GM19455 (cell line): ENCODE results near the gene SPG21.

Experiments used
- ATAC-seq: cut with Tn5 transposase; IDR thresholded peaks from one replicate; pipeline ENCODE4 v1.9.1; 2021; ENCODE audit not compliant: unreplicated experiment

Gene SPG21

DNA sequence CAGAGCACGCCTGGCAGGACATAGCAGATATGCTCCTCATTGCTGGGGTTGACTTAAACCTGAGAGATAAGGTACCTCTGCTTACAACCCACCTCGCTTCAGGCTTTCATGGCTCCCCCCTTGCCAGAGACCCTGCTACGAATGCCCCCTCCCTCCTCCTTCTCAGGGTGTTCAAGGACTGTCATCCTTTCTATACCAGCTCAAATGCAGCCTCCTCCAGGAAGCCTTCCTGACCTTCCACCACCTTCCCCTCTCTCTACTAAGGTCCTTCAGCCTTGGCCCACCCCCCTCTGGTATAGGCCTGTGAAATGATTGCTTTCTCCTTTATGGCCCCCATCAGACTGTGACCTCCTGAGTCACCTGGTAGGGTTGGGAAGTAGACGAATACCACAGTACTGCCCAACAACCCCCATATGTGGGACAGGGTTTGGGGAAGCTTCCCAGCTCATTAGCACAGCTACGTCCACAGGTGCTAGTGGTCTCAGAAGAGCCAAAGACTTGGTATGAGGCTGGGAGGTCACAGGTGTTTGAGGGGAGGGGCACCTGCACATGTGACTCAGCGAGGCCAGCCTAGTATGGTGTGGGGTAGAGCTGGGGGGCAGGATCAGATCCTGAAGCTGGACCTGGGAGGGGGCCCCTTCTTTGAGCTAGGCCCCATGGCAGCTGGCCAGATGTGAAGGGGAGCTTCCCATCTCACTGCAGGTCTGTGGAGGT is 46.0 kb downstream of the SPG21 start:
- no peak for ATAC-seq

DNA sequence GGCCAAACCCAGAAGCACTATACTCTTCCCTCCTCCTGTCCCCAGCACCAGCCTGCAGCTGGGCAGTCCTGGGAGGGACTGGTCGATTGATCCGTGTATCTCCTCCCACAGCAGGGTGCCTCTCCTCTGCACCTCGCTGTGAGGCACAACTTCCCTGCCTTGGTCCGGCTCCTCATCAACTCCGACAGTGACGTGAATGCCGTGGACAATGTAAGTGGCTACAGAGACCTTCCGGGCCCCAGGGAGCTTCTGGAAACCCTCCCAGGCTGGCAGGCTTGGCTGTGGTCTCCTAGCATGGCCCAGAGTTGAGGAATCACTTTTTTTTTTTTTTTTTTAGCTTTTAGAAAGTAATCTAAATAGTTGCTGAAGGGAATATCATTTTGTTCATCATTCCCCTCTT is 47.4 kb downstream of the SPG21 start:
- ATAC-seq: no peak

DNA sequence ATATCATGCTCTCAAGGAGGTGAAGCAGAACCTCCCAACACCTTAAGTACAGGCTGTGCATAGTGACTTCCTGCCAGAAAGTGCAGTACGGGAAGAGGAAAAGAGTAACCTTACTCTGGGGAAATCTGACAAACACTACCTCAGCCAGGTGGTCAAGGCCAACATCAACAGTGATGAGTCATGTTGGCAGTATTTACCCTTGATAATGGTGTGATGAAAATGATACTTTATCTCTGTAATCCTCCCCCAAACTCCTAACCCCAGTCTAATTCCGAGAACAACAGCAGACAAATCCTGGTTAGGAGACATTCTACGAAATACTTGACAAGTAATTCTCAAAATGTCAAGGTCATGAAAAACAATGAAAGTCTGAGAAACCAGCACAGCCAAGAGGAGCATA is 51.5 kb downstream of the SPG21 start:
- no peak for ATAC-seq

DNA sequence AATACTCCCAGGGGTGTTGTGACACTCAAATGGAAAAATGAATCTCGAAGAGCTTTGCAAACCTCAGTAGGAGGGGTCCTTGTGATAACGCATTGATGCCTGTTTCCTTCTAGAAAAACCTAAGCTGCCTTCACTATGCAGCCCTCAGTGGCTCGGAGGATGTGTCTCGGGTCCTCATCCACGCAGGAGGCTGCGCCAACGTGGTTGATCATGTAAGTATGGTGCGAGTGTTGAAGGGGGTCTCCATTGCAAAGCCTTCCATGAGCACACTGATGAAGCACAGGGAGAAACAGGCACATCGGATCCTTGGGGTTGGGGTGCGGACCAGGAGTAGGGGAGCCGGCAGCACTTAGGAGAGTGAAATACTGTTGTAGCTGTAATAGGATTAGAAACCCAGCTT is 55.7 kb downstream of the SPG21 start:
- no peak for ATAC-seq

DNA sequence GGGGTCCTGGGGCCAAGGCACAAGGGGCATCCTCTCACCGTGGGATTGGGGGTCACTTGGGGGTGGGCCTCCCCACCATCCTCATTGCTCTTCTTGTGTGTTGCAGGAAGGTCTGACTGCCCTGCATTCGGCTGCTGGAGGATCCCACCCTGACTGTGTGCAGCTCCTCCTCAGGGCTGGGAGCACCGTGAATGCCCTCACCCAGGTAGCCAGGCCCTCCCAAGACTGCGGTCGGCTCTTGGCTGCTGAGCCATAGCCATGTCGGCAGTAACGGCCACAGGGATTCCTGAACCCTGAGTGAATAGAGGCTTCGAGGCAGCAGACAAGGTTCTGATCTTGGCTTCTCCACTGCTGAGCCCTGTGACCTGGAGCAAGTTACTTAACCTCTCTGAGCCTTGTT is 58.3 kb downstream of the SPG21 start:
- ATAC-seq: no peak

DNA sequence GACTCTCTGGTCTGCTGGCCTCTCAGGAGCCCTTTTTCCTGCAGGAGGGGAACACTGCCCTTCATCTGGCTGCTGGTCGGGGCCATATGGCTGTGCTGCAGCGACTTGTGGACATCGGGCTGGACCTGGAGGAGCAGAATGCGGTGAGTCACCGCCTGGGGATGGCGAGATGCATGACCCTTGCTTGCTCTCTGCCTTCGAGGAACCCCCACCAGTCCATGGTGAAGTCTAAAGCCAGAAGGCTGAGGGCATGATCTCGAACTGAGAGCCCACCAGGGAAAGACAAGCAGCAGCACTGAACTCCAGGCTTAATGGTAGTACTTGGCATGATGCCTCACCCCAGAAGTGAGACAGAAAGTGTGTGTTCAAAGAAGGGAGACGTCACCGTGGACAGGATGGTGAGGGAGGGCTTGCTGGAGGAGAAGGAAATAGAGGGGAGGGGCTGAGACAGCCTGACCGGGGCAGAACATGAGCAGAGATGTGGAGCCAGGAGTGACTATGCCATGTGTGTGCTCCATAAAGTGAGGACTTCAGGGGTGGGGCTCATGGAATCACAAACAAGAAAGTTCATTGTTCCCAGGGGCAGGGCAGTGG is 58.8 kb downstream of the SPG21 start:
- no peak for ATAC-seq

DNA sequence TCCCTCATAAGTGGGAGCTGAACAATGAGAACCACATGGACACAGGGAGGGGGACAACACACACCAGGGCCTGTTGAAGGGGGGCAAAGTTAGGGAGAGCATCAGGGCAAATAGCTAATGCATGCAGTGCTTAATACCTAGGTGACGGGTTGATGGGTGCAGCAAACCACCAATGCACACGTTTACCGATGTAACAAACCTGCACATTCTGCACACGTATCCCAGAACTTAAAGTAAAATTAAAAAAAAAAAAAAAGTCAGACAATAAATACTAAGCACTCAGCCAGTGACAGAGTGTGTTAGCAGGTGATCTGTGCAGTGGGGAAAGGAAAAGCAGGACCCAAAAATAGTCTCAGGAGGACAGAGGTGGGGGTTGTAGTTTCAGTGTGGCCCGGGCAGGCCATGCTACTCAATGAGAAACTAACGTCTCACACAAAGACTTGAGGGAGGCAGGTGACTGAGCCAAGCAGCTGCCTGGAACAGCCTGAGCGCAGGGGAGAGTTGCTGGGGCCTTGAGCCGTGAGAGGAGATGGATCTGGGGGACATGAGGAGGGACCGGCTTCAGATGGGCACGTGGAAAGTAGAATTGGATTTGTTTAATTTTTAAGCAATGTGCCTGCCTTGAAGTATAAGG is 59.6 kb downstream of the SPG21 start:
- peak; percentile 73 for ATAC-seq

DNA sequence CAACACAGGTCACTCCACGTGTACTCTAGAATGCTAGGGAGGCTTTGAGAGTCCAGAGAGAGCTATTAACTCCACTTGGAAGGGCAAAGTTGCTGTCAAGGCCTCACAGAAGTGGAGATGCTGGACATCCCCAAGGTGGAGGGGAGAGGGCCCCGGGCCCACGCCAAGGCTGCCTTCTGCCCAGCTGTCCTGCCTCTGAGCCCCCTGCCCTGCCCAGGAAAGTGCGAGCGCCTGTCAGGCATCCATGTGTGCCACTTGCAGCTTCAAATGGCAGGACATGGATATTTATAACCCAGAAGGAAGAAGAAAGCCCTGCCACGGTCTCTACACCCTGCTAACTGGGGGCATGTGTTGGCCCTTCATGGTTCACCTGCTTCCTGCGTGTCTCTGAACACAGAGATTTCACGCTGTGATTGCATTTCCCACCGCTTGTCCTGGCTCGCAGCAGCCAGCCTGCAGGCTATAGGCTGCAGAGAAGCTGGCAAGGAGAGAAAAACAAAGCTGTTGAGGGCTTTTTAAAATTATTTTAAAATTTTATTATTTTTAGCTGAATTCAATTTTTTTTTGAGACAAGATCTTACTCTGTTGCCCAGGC is 61.0 kb downstream of the SPG21 start:
- ATAC-seq: no peak

DNA sequence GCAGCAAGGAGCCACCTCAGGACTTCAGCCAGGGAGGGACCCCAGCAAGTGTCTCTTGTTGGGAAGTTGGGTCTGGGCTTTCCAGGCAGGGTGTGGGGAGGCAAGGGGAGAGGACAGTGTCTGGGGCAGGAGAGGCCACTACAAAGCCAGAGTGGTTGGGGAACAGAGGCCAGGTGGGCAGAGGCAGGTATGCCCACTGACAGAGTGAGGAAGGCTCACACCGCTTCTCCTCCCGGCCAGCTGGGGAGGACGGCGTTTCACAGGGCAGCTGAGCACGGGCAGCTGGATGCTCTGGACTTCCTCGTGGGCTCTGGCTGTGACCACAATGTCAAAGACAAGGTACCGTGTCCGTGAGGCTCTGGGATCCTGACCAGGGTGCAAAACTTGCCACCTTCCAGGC is 63.1 kb downstream of the SPG21 start:
- no peak for ATAC-seq

DNA sequence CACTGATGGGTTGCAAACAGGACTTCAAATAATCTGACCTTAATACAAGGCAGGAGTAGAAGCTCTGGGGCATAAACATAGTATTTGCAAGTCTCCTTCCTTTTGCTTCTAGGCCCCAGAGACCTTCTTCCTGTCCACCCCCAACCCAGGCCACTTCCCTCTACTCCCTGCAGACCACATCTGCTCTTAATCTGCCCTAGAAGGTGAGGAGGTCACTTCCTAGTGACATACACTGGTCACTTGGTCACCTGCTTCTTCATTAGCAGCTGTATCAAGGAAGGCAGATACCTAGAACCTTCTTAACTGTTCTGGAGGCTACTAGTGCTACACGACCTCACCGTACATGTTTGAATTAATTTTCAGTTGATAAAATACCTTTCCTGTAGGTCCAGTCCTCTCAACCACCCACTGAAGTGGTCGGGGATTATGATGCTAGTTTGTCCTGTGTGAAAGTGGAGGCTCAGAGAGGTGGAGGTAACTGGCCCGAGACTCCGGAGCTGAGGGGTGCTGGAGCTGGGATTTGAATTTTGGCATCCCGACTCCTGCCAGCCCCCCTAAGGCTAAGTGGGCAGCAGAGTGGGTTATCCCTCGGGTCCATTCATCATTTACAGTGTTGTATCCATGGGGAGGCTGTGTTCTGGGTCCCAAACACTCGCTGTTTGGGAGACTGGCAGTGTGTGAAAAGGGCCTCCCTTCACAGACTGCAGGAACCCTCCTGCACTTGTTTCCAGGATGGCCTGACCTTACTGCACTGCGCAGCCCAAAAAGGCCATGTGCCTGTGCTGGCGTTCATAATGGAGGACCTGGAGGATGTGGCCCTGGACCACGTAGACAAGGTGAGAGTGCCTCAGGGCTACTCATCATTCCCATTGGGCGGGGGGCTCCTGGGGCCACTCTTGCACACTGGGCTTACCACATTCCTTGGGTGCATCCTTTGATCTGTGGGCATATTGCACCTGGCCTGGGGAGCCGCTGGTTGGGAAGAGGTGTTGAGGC is 64.1 kb downstream of the SPG21 start:
- no peak for ATAC-seq

DNA sequence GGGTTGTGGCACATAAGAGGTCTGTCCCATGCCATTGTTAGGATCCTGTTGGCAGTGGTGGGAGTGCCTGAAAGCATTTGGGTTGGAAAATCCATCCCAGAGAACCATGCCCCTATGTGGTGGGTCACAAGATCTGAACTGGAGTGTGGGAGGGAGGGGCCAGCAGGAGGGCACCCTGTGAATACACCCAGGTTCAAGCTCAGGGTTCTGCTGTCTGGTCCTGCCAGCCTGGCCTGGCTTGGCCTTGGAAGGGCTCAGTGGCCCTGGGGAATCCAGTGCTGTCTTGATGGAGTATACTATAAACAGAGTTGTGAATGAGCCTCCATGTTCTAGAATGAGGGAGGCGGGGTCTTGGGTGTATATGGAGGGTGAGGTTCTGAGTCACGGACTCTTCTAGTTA is 66.2 kb downstream of the SPG21 start:
- ATAC-seq: no peak

DNA sequence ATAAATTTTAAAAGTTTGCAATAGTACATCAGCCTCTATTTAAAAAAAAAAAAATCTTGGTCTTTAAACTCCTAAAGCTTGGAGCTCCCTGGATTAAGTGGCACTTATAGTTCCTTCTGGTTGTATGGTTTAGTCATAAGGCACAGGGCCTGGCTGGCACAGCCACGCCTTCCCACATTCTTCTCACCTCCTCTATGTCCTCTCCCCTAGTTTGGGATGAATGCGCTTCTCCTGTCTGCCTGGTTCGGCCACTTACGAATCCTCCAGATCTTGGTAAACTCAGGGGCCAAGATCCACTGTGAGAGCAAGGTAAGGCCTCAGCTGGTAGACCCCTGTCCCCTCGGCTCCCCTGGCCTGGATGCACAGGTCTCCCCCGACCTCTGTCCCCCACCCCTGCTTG is 68.0 kb downstream of the SPG21 start:
- ATAC-seq: no peak

DNA sequence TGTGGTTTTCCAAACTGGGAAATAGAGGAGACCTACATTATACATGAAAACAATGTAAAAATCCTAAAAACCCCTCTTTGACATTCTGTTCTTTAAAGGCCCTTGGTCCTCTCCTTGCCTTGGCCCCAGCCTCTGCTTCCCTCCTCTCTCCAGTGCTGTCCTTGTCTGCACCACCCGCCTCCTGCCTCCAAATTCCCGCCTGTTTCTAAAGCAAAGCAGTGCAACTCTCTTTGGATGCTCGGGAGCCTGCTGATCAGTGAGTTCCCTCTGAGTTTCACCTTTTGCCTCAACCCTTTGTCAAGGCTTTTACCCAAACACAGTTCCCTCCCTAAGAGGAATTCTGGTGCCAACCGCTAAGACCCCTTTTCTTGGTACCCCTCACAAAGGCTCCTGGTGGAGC is 70.0 kb downstream of the SPG21 start:
- no peak for ATAC-seq

DNA sequence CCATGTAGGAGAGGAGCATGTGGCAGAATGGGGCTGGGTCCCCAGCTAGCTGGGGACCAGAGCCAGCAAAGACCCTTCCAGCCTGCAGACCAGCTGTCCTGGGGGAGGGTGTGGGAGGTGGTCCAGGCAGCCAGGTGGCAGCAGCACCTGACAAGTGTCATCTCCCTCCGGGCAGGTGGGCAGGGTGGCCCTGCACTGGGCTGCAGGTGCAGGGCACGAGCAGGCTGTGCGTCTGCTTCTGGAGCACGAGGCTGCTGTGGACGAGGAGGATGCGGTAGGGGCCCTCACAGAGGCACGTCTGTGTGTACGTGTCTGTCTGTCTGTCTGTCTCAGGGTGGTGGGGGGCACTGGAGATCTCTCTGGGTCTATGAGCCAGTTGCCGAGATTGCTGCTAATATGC is 72.5 kb downstream of the SPG21 start:
- no peak for ATAC-seq

DNA sequence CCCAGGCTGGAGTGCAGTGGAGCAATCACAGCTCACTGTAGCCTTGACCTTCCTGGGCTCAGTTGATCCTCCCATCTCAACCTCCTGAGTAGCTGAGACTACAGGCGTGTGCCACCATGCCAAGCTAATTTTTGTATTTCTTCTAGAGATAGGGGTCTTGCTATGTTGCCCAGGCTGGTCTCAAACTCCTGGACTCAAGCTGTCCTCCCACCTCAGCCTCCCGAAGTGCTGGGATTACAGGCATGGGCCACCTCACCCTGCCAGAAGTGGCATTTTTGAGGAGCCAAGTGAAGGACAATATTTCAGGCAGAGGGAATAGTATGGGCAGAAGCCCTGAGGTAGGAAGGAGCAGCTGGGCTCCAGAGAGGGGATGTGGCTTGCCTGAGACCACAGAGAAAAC is 73.3 kb downstream of the SPG21 start:
- ATAC-seq: no peak

DNA sequence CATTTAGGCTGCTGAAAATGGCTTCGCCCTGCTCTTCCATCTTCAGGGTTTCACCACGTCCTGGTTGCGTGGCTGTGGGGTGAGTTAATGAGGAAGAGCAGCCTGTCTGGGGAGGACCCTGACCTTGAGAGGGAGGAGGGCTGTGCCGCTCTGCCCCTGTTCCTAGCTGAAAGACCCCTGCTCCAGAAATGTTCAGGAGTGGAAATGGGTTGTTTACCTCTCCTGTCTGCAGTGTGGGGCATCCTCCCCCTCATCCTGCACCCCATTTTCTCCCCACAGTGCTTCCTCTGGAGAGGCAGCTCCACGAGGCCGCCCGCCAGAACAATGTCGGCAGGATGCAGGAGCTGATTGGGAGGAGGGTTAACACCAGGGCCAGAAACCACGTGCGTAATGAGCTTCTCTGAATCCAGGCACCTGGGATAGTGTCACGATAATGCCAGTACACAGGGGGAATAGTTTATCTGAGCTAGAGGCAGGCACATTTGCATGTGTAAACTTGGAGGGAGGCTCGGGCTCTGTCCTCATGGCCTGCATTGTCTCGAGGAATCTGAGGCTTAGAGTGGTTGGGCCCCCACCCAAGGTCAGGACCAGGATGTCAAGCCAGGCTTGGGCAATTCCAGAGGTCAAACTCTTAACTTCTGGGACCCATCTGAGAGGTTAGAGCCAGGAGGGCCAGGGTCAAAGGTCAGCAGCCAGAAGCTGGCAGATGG is 74.0 kb downstream of the SPG21 start:
- no peak for ATAC-seq
